ENCODE measurements around the gene GANC. TPM values are rescaled to one million over a fixed set of nuclear protein-coding genes. Genes with fewer than 3 reads are reported as not detected.
"Not testable (repeated sequence)": the region's sequence is repeated elsewhere in the genome, so short reads cannot be mapped to it uniquely, and the experiment has no call there.

GANC gene
- polyA plus RNA-seq (ENCODE audit: insufficient read length in 3 of 3): 10 to 100 TPM; 23.6 to 35.6 (median 25.9) TPM

- peak; percentile 95 to 98 (median 97) for DNase-seq (ENCODE audit: low read depth in 3 of 3, low spot score in 2 of 3)
These were observed at the start of gene GANC, which contains the start of gene TMEM87A for GRCh38 chr15:42272939-42273899. Gene GANC (plus strand): TSS chr15:42273201. CDS start chr15:42274482, 1,281 bp downstream. Gene TMEM87A (minus strand): TSS chr15:42273433. CDS start chr15:42273398, 35 bp downstream.

- DNase-seq (ENCODE audit: low read depth in 3 of 3, low spot score in 2 of 3): no peak
These were observed 46.4 kb upstream of the GANC start for GRCh38 chr15:42226648-42227047.

- DNase-seq (ENCODE audit: low read depth in 3 of 3, low spot score in 2 of 3): no peak
These were observed 45.0 kb upstream of the GANC start for GRCh38 chr15:42228036-42228435.

- DNase-seq (ENCODE audit: low read depth in 3 of 3, low spot score in 2 of 3): not testable (repeated sequence)
These were observed 44.0 kb upstream of the GANC start for GRCh38 chr15:42228981-42229380.

- no peak for DNase-seq (ENCODE audit: low read depth in 3 of 3, low spot score in 2 of 3)
These were observed 41.9 kb upstream of the GANC start for GRCh38 chr15:42231088-42231487.

- DNase-seq (ENCODE audit: low read depth in 3 of 3, low spot score in 2 of 3): no peak
These were observed 40.4 kb upstream of the GANC start for GRCh38 chr15:42232606-42233005.

GRCh38 chr15:42233107-42233506 is 39.9 kb upstream of the GANC start:
- DNase-seq (ENCODE audit: low read depth in 3 of 3, low spot score in 2 of 3): no peak

- no peak for DNase-seq (ENCODE audit: low read depth in 3 of 3, low spot score in 2 of 3)
These were observed 33.3 kb upstream of the GANC start for GRCh38 chr15:42239528-42240182.

- no peak for DNase-seq (ENCODE audit: low read depth in 3 of 3, low spot score in 2 of 3)
These were observed 32.2 kb upstream of the GANC start for GRCh38 chr15:42240823-42241222.

- DNase-seq (ENCODE audit: low read depth in 3 of 3, low spot score in 2 of 3): no peak
These were observed 19.7 kb upstream of the GANC start for GRCh38 chr15:42253300-42253699.

GRCh38 chr15:42264795-42265194 is 8.2 kb upstream of the GANC start:
- no peak for DNase-seq (ENCODE audit: low read depth in 3 of 3, low spot score in 2 of 3)

GRCh38 chr15:42267286-42267685 is 5.7 kb upstream of the GANC start:
- no peak for DNase-seq (ENCODE audit: low read depth in 3 of 3, low spot score in 2 of 3)

GRCh38 chr15:42270551-42270950 is 2.5 kb upstream of the GANC start:
- DNase-seq (ENCODE audit: low read depth in 3 of 3, low spot score in 2 of 3): no peak

- DNase-seq (ENCODE audit: low read depth in 3 of 3, low spot score in 2 of 3): no peak
These were observed 2.0 kb upstream of the GANC start for GRCh38 chr15:42270996-42271395.

GRCh38 chr15:42273900-42274701 is 1.1 kb downstream of the GANC start:
- peak; percentile 46 to 61 (median 51) for DNase-seq (ENCODE audit: low read depth in 3 of 3, low spot score in 2 of 3)

- no peak for DNase-seq (ENCODE audit: low read depth in 3 of 3, low spot score in 2 of 3)
These were observed 1.6 kb downstream of the GANC start for GRCh38 chr15:42274702-42274989.

- DNase-seq (ENCODE audit: low read depth in 3 of 3, low spot score in 2 of 3): no peak
These were observed 2.9 kb downstream of the GANC start for GRCh38 chr15:42275780-42276391.

- no peak for DNase-seq (ENCODE audit: low read depth in 3 of 3, low spot score in 2 of 3)
These were observed 3.8 kb downstream of the GANC start for GRCh38 chr15:42276762-42277161.

GRCh38 chr15:42279234-42279723 is 6.3 kb downstream of the GANC start:
- no peak for DNase-seq (ENCODE audit: low read depth in 3 of 3, low spot score in 2 of 3)

- DNase-seq (ENCODE audit: low read depth in 3 of 3, low spot score in 2 of 3): no peak
These were observed 9.3 kb downstream of the GANC start for GRCh38 chr15:42282344-42282743.
